Lower leg skin (tissue), 4 donors: Measurements from ENCODE around the gene RNF19B. TPM values are rescaled to one million over a fixed set of nuclear protein-coding genes. Genes with fewer than 3 reads are reported as not detected.

Source experiments
- DNase-seq, 2 donors: peaks; one replicate each; pipeline ENCODE4 v3.0.0-alpha.2; 2019; ENCODE audit warnings: low spot score in 2 of 2
- H3K4me3 ChIP-seq: fragments of 200-600 bp; sonication (generic); 2 replicates; pipeline ENCODE4 v1.5.1; 2017; ENCODE audit warnings: mild to moderate bottlenecking, low read depth; ENCODE audit not compliant: poor library complexity, severe bottlenecking
- CTCF ChIP-seq, 3 donors: fragments of 450-650 bp; IDR thresholded peaks; one replicate each; pipeline ENCODE4 v1.5.1; 2016; ENCODE audit warnings: antibody characterized with exemption in 3 of 3, mild to moderate bottlenecking in 3 of 3, moderate library complexity in 2 of 3
- POLR2A ChIP-seq, 2 donors: fragments of 450-650 bp; IDR thresholded peaks; one replicate each; pipeline ENCODE4 v1.6.1; 2016 to 2017; ENCODE audit warnings: antibody characterized with exemption in 2 of 2, mild to moderate bottlenecking in 1 of 2, moderate library complexity in 1 of 2
- WGBS, 2 donors: methylation state at CpG; one replicate each; pipeline ENCODE4 v1.1.5; 2018; 5-methylcytosine and 5-hydroxymethylcytosine counted together
- intact Hi-C: fragments of 100-400 bp; cut with DNase I; formaldehyde crosslinking; loops from one replicate; pipeline ENCODE4 v1.15.0; 2023; ENCODE audit warnings: low total_unique reads
- total RNA-seq, 4 donors: library from RNA; depleted of rRNA; stranded (reverse); fragments of >200 nt; gene quantifications; one replicate each; pipeline ENCODE4 v1.1.0, GENCODE V29; 2016

Gene RNF19B
- total RNA-seq, 4 donors from 2014 or later = 29.5 to 42.6 (median 37.5) TPM

- H3K4me3 ChIP-seq = no peak overlapping the region
- intact Hi-C loops = no loop called here
- 50 to 53% methylated on average over 5 of the region's 5 CpGs for WGBS, 2 donors
- TF ChIP-seq CTCF (IDR thresholded peaks at IDR 0.05) (no peak), POLR2A (IDR thresholded peaks at IDR 0.05) (no peak)
- no peak for DNase-seq
Measured at GRCh38 chr1:32949519-32949918, 15.1 kb downstream of the RNF19B start.

GRCh38 chr1:32948905-32949304, 15.7 kb downstream of the RNF19B start:
- 15 to 18% methylated on average over 1 of the region's 1 CpG for WGBS, 2 donors
- TF ChIP-seq CTCF (IDR thresholded peaks at IDR 0.05) (no peak), POLR2A (IDR thresholded peaks at IDR 0.05) (no peak)
- DNase-seq = no peak
- H3K4me3 ChIP-seq = no peak overlapping the region
- intact Hi-C loops = no loop called here

- no peak overlapping the region for H3K4me3 ChIP-seq
- 41 to 57% methylated on average over 1 of the region's 1 CpG for WGBS, 2 donors
- DNase-seq = no peak
- TF ChIP-seq POLR2A (IDR thresholded peaks at IDR 0.05) (no peak), CTCF (IDR thresholded peaks at IDR 0.05) (no peak)
- intact Hi-C loops = no loop called here
Measured at GRCh38 chr1:32948390-32948722, 16.3 kb downstream of the RNF19B start.

GRCh38 chr1:32947669-32948389, 16.8 kb downstream of the RNF19B start:
- 81 to 82% methylated on average over 6 of the region's 6 CpGs for WGBS, 2 donors
- TF ChIP-seq POLR2A (IDR thresholded peaks at IDR 0.05) = no peak
- no peak for DNase-seq
- no peak overlapping the region for H3K4me3 ChIP-seq
- intact Hi-C loops = no loop called here

GRCh38 chr1:32946413-32946812, 18.2 kb downstream of the RNF19B start:
- DNase-seq = no peak
- intact Hi-C loops = no loop called here
- no peak overlapping the region for H3K4me3 ChIP-seq
- TF ChIP-seq POLR2A (IDR thresholded peaks at IDR 0.05) = no peak
- no peak for TF ChIP-seq CTCF (IDR thresholded peaks at IDR 0.05)
- WGBS, 2 donors = 59 to 73% methylated on average over 2 of the region's 2 CpGs

GRCh38 chr1:32944180-32944579, 20.4 kb downstream of the RNF19B start:
- DNase-seq = no peak
- TF ChIP-seq POLR2A (IDR thresholded peaks at IDR 0.05) (no peak), CTCF (IDR thresholded peaks at IDR 0.05) (no peak)
- H3K4me3 ChIP-seq = no peak overlapping the region
- intact Hi-C loops = no loop called here
